Uterus (tissue), 2 donors: Measurements from ENCODE around the gene GRIK2.

Experiments
- CTCF ChIP-seq, 4 experiments: fragments of 200-600 bp in 2 of 4; fragments of 450-650 bp in 2 of 4; sonication (generic) in 2 of 4; IDR thresholded peaks; one replicate each; pipeline ENCODE4 v1.5.1; 2016 to 2019; ENCODE audit warnings: antibody characterized with exemption in 4 of 4, mild to moderate bottlenecking in 2 of 4, moderate library complexity in 1 of 4
- POLR2A ChIP-seq, 2 donors: fragments of 450-650 bp; IDR thresholded peaks; one replicate each; pipeline ENCODE4 v1.6.1; 2016; ENCODE audit warnings: antibody characterized with exemption in 2 of 2, mild to moderate bottlenecking in 1 of 2, moderate library complexity in 1 of 2

GRCh38 chr6:101513181-101513580, 119.7 kb downstream of the GRIK2 start:
- TF ChIP-seq POLR2A (IDR thresholded peaks at IDR 0.05) (no peak), CTCF (IDR thresholded peaks at IDR 0.05) (no peak)
